ENCODE data around the gene TCP11L2. TPM values are rescaled to one million over a fixed set of nuclear protein-coding genes. Genes with fewer than 3 reads are reported as not detected.
A peak's percentile ranks its signal among the peaks of the same experiment; 100 is the strongest.
"Not testable (repeated sequence)": the region's sequence is repeated elsewhere in the genome, so short reads cannot be mapped to it uniquely, and the experiment has no call there.

TCP11L2 gene
- total and polyA plus RNA-seq, 5 donors from 2014 or later, result 46.0 to 153 (median 64.8) TPM

GRCh38 chr12:106308611-106309010 lies 6.1 kb downstream of the TCP11L2 start:
- peak overlapping the region; percentile 4 to 95 (median 57) for H3K27ac Mint-ChIP-seq
- H3K4me1 Mint-ChIP-seq, result peaks cover 47 to 89% (median 73%) of the 10 kb centered on the region in 4 donors
- no peaks in the 10 kb centered on the region for H3K9me3 Mint-ChIP-seq
- Histone ChIP-seq H3K4me3 (ENCODE audit: low read depth, low read length) (peak overlapping the region; percentile 14), H3K27me3 (ENCODE audit: control insufficient read depth, insufficient read depth, low read length) (no peaks in the 10 kb centered on the region), H3K36me3 (ENCODE audit: control insufficient read depth, insufficient read depth, low read length) (peaks cover 52% of the 10 kb centered on the region), H3K27ac (ENCODE audit: insufficient read depth, low read length, poor library complexity, severe bottlenecking) (no peak overlapping the region), H3K9me3 (ENCODE audit: control insufficient read depth in 2 of 2, low read length in 2 of 2) (no peaks in the 10 kb centered on the region), H3K4me1 (ENCODE audit: control insufficient read depth, insufficient read depth, low read length, poor library complexity, severe bottlenecking) (peaks cover 47% of the 10 kb centered on the region)
- no peak for ATAC-seq (ENCODE audit: low read depth in 2 of 2)
- H3K4me3 Mint-ChIP-seq, result peak overlapping the region in 2 of 4 donors; percentile 12 to 82
- H3K36me3 Mint-ChIP-seq, result peaks cover 11% of the 10 kb centered on the region
- DNase-seq, result no peak
- H3K27me3 Mint-ChIP-seq, result peaks cover 1% of the 10 kb centered on the region

GRCh38 chr12:106309671-106310505 lies 7.4 kb downstream of the TCP11L2 start:
- Histone ChIP-seq H3K27me3 (ENCODE audit: control insufficient read depth, insufficient read depth, low read length) (no peaks in the 10 kb centered on the region), H3K4me3 (ENCODE audit: low read depth, low read length) (no peak overlapping the region), H3K9me3 (ENCODE audit: control insufficient read depth in 2 of 2, low read length in 2 of 2) (no peaks in the 10 kb centered on the region), H3K36me3 (ENCODE audit: control insufficient read depth, insufficient read depth, low read length) (peaks cover 62% of the 10 kb centered on the region), H3K4me1 (ENCODE audit: control insufficient read depth, insufficient read depth, low read length, poor library complexity, severe bottlenecking) (peaks cover 36% of the 10 kb centered on the region), H3K27ac (ENCODE audit: insufficient read depth, low read length, poor library complexity, severe bottlenecking) (no peak overlapping the region)
- Mint-ChIP-seq H3K27me3 (no peaks in the 10 kb centered on the region), H3K9me3 (no peaks in the 10 kb centered on the region), H3K27ac (peak overlapping the region; percentile 4 to 96 (median 82)), H3K4me1 (peaks cover 39 to 76% (median 63%) of the 10 kb centered on the region in 4 donors), H3K36me3 (peaks cover 16% of the 10 kb centered on the region), H3K4me3 (peak overlapping the region in 2 of 4 donors; percentile 7 to 26)
- no peak for DNase-seq
- no peak for ATAC-seq (ENCODE audit: low read depth in 2 of 2)

GRCh38 chr12:106310687-106311086 lies 8.2 kb downstream of the TCP11L2 start:
- H3K27me3 ChIP-seq (ENCODE audit: control insufficient read depth, insufficient read depth, low read length), result no peaks in the 10 kb centered on the region
- no peak overlapping the region for H3K4me3 ChIP-seq (ENCODE audit: low read depth, low read length)
- no peaks in the 10 kb centered on the region for H3K9me3 ChIP-seq (ENCODE audit: control insufficient read depth in 2 of 2, low read length in 2 of 2)
- DNase-seq (no peak), ATAC-seq (ENCODE audit: low read depth in 2 of 2) (no peak)
- no peak overlapping the region for H3K27ac ChIP-seq (ENCODE audit: insufficient read depth, low read length, poor library complexity, severe bottlenecking)
- H3K36me3 Mint-ChIP-seq, result peaks cover 17% of the 10 kb centered on the region
- peak overlapping the region; percentile 4 to 82 (median 78) for H3K27ac Mint-ChIP-seq
- no peaks in the 10 kb centered on the region for H3K27me3 Mint-ChIP-seq
- peaks cover 38 to 75% (median 61%) of the 10 kb centered on the region in 4 donors for H3K4me1 Mint-ChIP-seq
- no peaks in the 10 kb centered on the region for H3K9me3 Mint-ChIP-seq
- H3K4me3 Mint-ChIP-seq, result peak overlapping the region in 2 of 4 donors; percentile 26 to 45
- peaks cover 65% of the 10 kb centered on the region for H3K36me3 ChIP-seq (ENCODE audit: control insufficient read depth, insufficient read depth, low read length)
- H3K4me1 ChIP-seq (ENCODE audit: control insufficient read depth, insufficient read depth, low read length, poor library complexity, severe bottlenecking), result peaks cover 28% of the 10 kb centered on the region

GRCh38 chr12:106311139-106311538 lies 8.6 kb downstream of the TCP11L2 start:
- H3K4me3 Mint-ChIP-seq, result peak overlapping the region in 1 of 4 donors; percentile 39
- no peak for DNase-seq
- Histone ChIP-seq H3K27me3 (ENCODE audit: control insufficient read depth, insufficient read depth, low read length) (no peaks in the 10 kb centered on the region), H3K9me3 (ENCODE audit: control insufficient read depth in 2 of 2, low read length in 2 of 2) (no peaks in the 10 kb centered on the region), H3K27ac (ENCODE audit: insufficient read depth, low read length, poor library complexity, severe bottlenecking) (no peak overlapping the region), H3K36me3 (ENCODE audit: control insufficient read depth, insufficient read depth, low read length) (peaks cover 69% of the 10 kb centered on the region), H3K4me1 (ENCODE audit: control insufficient read depth, insufficient read depth, low read length, poor library complexity, severe bottlenecking) (peaks cover 24% of the 10 kb centered on the region), H3K4me3 (ENCODE audit: low read depth, low read length) (no peak overlapping the region)
- H3K4me1 Mint-ChIP-seq, result peaks cover 34 to 74% (median 59%) of the 10 kb centered on the region in 4 donors
- H3K27ac Mint-ChIP-seq, result peak overlapping the region in 2 of 3 donors; percentile 17 to 64
- no peaks in the 10 kb centered on the region for H3K9me3 Mint-ChIP-seq
- H3K36me3 Mint-ChIP-seq, result peaks cover 19% of the 10 kb centered on the region
- ATAC-seq (ENCODE audit: low read depth in 2 of 2), result no peak
- H3K27me3 Mint-ChIP-seq, result no peaks in the 10 kb centered on the region

- not testable (repeated sequence) for H3K27me3 ChIP-seq (ENCODE audit: control insufficient read depth, insufficient read depth, low read length); H3K27ac Mint-ChIP-seq; DNase-seq; H3K4me3 ChIP-seq (ENCODE audit: low read depth, low read length); H3K9me3 ChIP-seq (ENCODE audit: control insufficient read depth in 2 of 2, low read length in 2 of 2); H3K4me3 Mint-ChIP-seq; H3K27ac ChIP-seq (ENCODE audit: insufficient read depth, low read length, poor library complexity, severe bottlenecking); H3K9me3 Mint-ChIP-seq; ATAC-seq (ENCODE audit: low read depth in 2 of 2); H3K27me3 Mint-ChIP-seq; H3K4me1 ChIP-seq (ENCODE audit: control insufficient read depth, insufficient read depth, low read length, poor library complexity, severe bottlenecking)
- peaks cover 86% of the 10 kb centered on the region for H3K36me3 ChIP-seq (ENCODE audit: control insufficient read depth, insufficient read depth, low read length)
- Mint-ChIP-seq H3K36me3 (peaks cover 24% of the 10 kb centered on the region), H3K4me1 (peaks cover 29 to 58% (median 45%) of the 10 kb centered on the region in 4 donors)
These were observed 10.9 kb downstream of the TCP11L2 start for GRCh38 chr12:106313413-106313812.

GRCh38 chr12:106315523-106315922 lies 13.0 kb downstream of the TCP11L2 start:
- Histone ChIP-seq H3K36me3 (ENCODE audit: control insufficient read depth, insufficient read depth, low read length) (peaks cover 87% of the 10 kb centered on the region), H3K4me3 (ENCODE audit: low read depth, low read length) (no peak overlapping the region), H3K9me3 (ENCODE audit: control insufficient read depth in 2 of 2, low read length in 2 of 2) (no peaks in the 10 kb centered on the region), H3K4me1 (ENCODE audit: control insufficient read depth, insufficient read depth, low read length, poor library complexity, severe bottlenecking) (peaks cover 5% of the 10 kb centered on the region), H3K27ac (ENCODE audit: insufficient read depth, low read length, poor library complexity, severe bottlenecking) (no peak overlapping the region), H3K27me3 (ENCODE audit: control insufficient read depth, insufficient read depth, low read length) (no peaks in the 10 kb centered on the region)
- ATAC-seq (ENCODE audit: low read depth in 2 of 2), result no peak
- H3K36me3 Mint-ChIP-seq, result peaks cover 34% of the 10 kb centered on the region
- peak overlapping the region in 1 of 3 donors; percentile 49 for H3K27ac Mint-ChIP-seq
- no peak overlapping the region for H3K4me3 Mint-ChIP-seq
- H3K4me1 Mint-ChIP-seq, result peaks cover 19 to 45% (median 35%) of the 10 kb centered on the region in 4 donors
- no peaks in the 10 kb centered on the region for H3K9me3 Mint-ChIP-seq
- no peaks in the 10 kb centered on the region for H3K27me3 Mint-ChIP-seq
- DNase-seq, result no peak

- H3K4me3 ChIP-seq (ENCODE audit: low read depth, low read length), result no peak overlapping the region
- ATAC-seq (ENCODE audit: low read depth in 2 of 2) (no peak), DNase-seq (no peak)
- peaks cover 89% of the 10 kb centered on the region for H3K36me3 ChIP-seq (ENCODE audit: control insufficient read depth, insufficient read depth, low read length)
- Mint-ChIP-seq H3K4me3 (no peak overlapping the region), H3K27ac (peak overlapping the region in 1 of 3 donors; percentile 38), H3K36me3 (peaks cover 53% of the 10 kb centered on the region), H3K4me1 (peaks cover 12 to 42% (median 36%) of the 10 kb centered on the region in 4 donors), H3K9me3 (no peaks in the 10 kb centered on the region), H3K27me3 (no peaks in the 10 kb centered on the region)
- H3K27ac ChIP-seq (ENCODE audit: insufficient read depth, low read length, poor library complexity, severe bottlenecking), result no peak overlapping the region
- H3K4me1 ChIP-seq (ENCODE audit: control insufficient read depth, insufficient read depth, low read length, poor library complexity, severe bottlenecking), result no peaks in the 10 kb centered on the region
- H3K9me3 ChIP-seq (ENCODE audit: control insufficient read depth in 2 of 2, low read length in 2 of 2), result no peaks in the 10 kb centered on the region
- no peaks in the 10 kb centered on the region for H3K27me3 ChIP-seq (ENCODE audit: control insufficient read depth, insufficient read depth, low read length)
These were observed 15.0 kb downstream of the TCP11L2 start for GRCh38 chr12:106317406-106318082.
